Measurements from ENCODE around the gene FUT6. TPM values are rescaled to one million over a fixed set of nuclear protein-coding genes. Genes with fewer than 3 reads are reported as not detected.
"Not testable (repeated sequence)": the region's sequence is repeated elsewhere in the genome, so short reads cannot be mapped to it uniquely, and the experiment has no call there.

The FUT6 gene
- total RNA-seq, 4 donors from 2014 or later, result not detected

GRCh38 chr19:5851302-5851701, 11.8 kb upstream of the FUT6 start, which contains the start of gene FUT3:
Gene FUT3 (minus strand): TSS chr19:5851449.
- intact Hi-C loops (cut with DNase I), result no loop called here
- Histone ChIP-seq H3K27me3 (no peaks in the 10 kb centered on the region), H3K4me1 (peaks cover 0 to 13% of the 10 kb centered on the region in 2 donors), H3K36me3 (no peaks in the 10 kb centered on the region), H3K9me3 (no peaks in the 10 kb centered on the region), H3K27ac (no peak within 1 kb of the TSS), H3K4me3 (replicated peaks in 1 of 3) (no peak within 1 kb of the TSS)
- TF ChIP-seq CTCF (IDR thresholded peaks at IDR 0.05), result no peak
- no peak for TF ChIP-seq POLR2A (IDR thresholded peaks at IDR 0.05)
- 65 to 72% methylated on average over 6 to 10 of the region's 10 CpGs for WGBS, 2 donors
- no peak for DNase-seq

- no peak for TF ChIP-seq CTCF (IDR thresholded peaks at IDR 0.05)
- TF ChIP-seq POLR2A (IDR thresholded peaks at IDR 0.05), result no peak
- intact Hi-C loops (cut with DNase I), result no loop called here
- H3K36me3 ChIP-seq, result no peaks in the 10 kb centered on the region
- no peaks in the 10 kb centered on the region for H3K27me3 ChIP-seq
- peak; percentile 85 to 86 for DNase-seq
- H3K4me1 ChIP-seq, result peaks cover 0 to 13% of the 10 kb centered on the region in 2 donors
- no peak overlapping the region for H3K27ac ChIP-seq
- WGBS, 2 donors, result 8% methylated on average over 5 of the region's 5 CpGs
- H3K4me3 ChIP-seq (replicated peaks in 1 of 3), result no peak overlapping the region
- no peaks in the 10 kb centered on the region for H3K9me3 ChIP-seq
Measured at GRCh38 chr19:5850743-5851293, 11.3 kb upstream of the FUT6 start.

- Histone ChIP-seq H3K27me3 (no peaks in the 10 kb centered on the region), H3K9me3 (no peaks in the 10 kb centered on the region), H3K4me3 (replicated peaks in 1 of 3) (no peak overlapping the region), H3K27ac (no peak overlapping the region), H3K36me3 (no peaks in the 10 kb centered on the region), H3K4me1 (peaks cover 0 to 13% of the 10 kb centered on the region in 2 donors)
- DNase-seq, result no peak
- TF ChIP-seq CTCF (IDR thresholded peaks at IDR 0.05) (no peak), POLR2A (IDR thresholded peaks at IDR 0.05) (no peak)
- WGBS, 2 donors, result 82 to 88% methylated on average over 6 of the region's 6 CpGs
- intact Hi-C loops (cut with DNase I), result no loop called here
Measured at GRCh38 chr19:5850189-5850588, 10.7 kb upstream of the FUT6 start.

- DNase-seq; intact Hi-C loops (cut with DNase I): not testable (repeated sequence)
- 85 to 88% methylated on average over 5 of the region's 5 CpGs for WGBS, 2 donors
Measured at GRCh38 chr19:5848621-5849020, 9.1 kb upstream of the FUT6 start.

GRCh38 chr19:5847846-5848245, 8.3 kb upstream of the FUT6 start:
- intact Hi-C loops (cut with DNase I); H3K36me3 ChIP-seq; H3K27me3 ChIP-seq; H3K27ac ChIP-seq; DNase-seq; H3K4me3 ChIP-seq (replicated peaks in 1 of 3); H3K9me3 ChIP-seq: not testable (repeated sequence)
- peaks cover 0 to 13% of the 10 kb centered on the region in 2 donors for H3K4me1 ChIP-seq
- 82% methylated on average over 10 of the region's 10 CpGs for WGBS, 2 donors

More at GRCh38 chr19:5848621-5849020, 9.1 kb upstream of the FUT6 start:
- H3K27me3 ChIP-seq; H3K36me3 ChIP-seq; H3K9me3 ChIP-seq; H3K27ac ChIP-seq; H3K4me3 ChIP-seq (replicated peaks in 1 of 3): not testable (repeated sequence)
- H3K4me1 ChIP-seq, result peaks cover 0 to 13% of the 10 kb centered on the region in 2 donors

GRCh38 chr19:5844456-5845433, 5.2 kb upstream of the FUT6 start:
- Histone ChIP-seq H3K4me1 (no peaks in the 10 kb centered on the region), H3K27ac (no peak overlapping the region), H3K27me3 (no peaks in the 10 kb centered on the region), H3K4me3 (replicated peaks in 1 of 3) (no peak overlapping the region), H3K9me3 (no peaks in the 10 kb centered on the region), H3K36me3 (no peaks in the 10 kb centered on the region)
- WGBS, 2 donors, result 88 to 91% methylated on average over 24 of the region's 24 CpGs
- TF ChIP-seq CTCF (IDR thresholded peaks at IDR 0.05), result no peak
- TF ChIP-seq POLR2A (IDR thresholded peaks at IDR 0.05), result no peak
- DNase-seq, result no peak
- intact Hi-C loops (cut with DNase I), result no loop called here

Data from thyroid gland (tissue), 4 donors.